Activated T-helper 1 cell treated with anti-CD3 and anti-CD28 coated beads, Interleukin-12 subunit alpha, Interleukin-12 subunit beta, Interleukin-2, Interleukin-4 antibody, amounts not matched to agents 30 ng/mL and 10 ng/mL and 1 ng/mL, durations not matched to agents 14 hours and 24 hours and 36 hours (primary cell): ENCODE measurements around the gene DPM2. TPM values are rescaled to one million over a fixed set of nuclear protein-coding genes. Genes with fewer than 3 reads are reported as not detected.

Experiments used
- DNase-seq: peaks from one replicate; pipeline ENCODE4 v3.0.0; 2021; ENCODE audit warnings: low spot score
- H3K27ac Mint-ChIP-seq: one replicate; pipeline ENCODE4 v1.8.0; 2021; ENCODE audit warnings: mild to moderate bottlenecking, mixed read lengths
- H3K27me3 Mint-ChIP-seq: one replicate; pipeline ENCODE4 v1.8.0; 2022; ENCODE audit warnings: mild to moderate bottlenecking, moderate library complexity, mixed read lengths; ENCODE audit not compliant: insufficient read depth
- H3K36me3 Mint-ChIP-seq: one replicate; pipeline ENCODE4 v1.8.0; 2021; ENCODE audit warnings: low read depth, mixed read lengths
- H3K4me1 Mint-ChIP-seq: one replicate; pipeline ENCODE4 v1.8.0; 2021; ENCODE audit warnings: low read depth, mixed read lengths
- H3K4me3 Mint-ChIP-seq: one replicate; pipeline ENCODE4 v1.8.0; 2021; ENCODE audit warnings: mild to moderate bottlenecking, moderate library complexity, mixed read lengths
- H3K9me3 Mint-ChIP-seq: one replicate; pipeline ENCODE4 v1.8.0; 2021; ENCODE audit warnings: mixed read lengths
- intact Hi-C: fragments of 100-400 bp; cut with micrococcal nuclease; formaldehyde crosslinking; loops from one replicate; pipeline ENCODE4 v1.15.1; 2024
- total RNA-seq: library from RNA; stranded (reverse); gene quantifications from 2 replicates; pipeline ENCODE4 v1.2.3, GENCODE V29; 2022

DPM2 gene
- total RNA-seq, 1 donor from 2014 or later, result 70.2 TPM

DNA sequence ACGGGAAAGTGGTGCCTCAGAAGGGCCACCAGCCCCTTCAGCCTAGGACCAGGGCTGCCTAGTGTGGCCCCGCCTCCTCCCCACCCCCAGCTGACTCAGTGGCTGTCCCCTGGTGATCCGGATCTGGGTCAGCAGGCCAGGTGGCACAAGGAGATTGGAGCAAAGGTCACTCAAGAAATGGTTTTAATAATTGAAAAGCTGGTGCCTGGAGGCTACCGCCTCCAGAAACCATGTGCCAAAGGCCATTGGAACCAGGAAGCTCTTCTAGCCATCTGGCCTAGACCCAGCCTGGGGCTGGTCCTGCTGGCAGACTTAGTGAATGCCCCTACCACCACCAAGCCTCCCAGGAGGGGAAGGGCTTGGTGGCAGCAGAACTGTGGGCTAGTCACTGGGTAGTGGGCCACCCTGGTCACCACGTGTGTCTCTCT, 22.3 kb downstream of the DPM2 start:
- Mint-ChIP-seq H3K36me3 (peaks cover 16% of the 10 kb centered on the region), H3K4me1 (peaks cover 66% of the 10 kb centered on the region), H3K27ac (peak overlapping the region; percentile 89), H3K9me3 (no peaks in the 10 kb centered on the region), H3K27me3 (no peaks in the 10 kb centered on the region), H3K4me3 (peak overlapping the region; percentile 84)
- DNase-seq, result no peak
- intact Hi-C loops, result loop anchor here (1.0 to 5.0 kb wide), 3 partner anchors 9 to 463 kb away; partner anchors contain the start of genes LRSAM1 and RPL12

- no peak for DNase-seq
- Mint-ChIP-seq H3K27me3 (no peaks in the 10 kb centered on the region), H3K4me3 (peak overlapping the region; percentile 7), H3K27ac (peak overlapping the region; percentile 29), H3K36me3 (peaks cover 18% of the 10 kb centered on the region), H3K4me1 (peaks cover 55% of the 10 kb centered on the region), H3K9me3 (no peaks in the 10 kb centered on the region)
- intact Hi-C loops, result no loop called here
Measured at GRCh38 chr9:127913682-127914081, 24.0 kb downstream of the DPM2 start.

DNA sequence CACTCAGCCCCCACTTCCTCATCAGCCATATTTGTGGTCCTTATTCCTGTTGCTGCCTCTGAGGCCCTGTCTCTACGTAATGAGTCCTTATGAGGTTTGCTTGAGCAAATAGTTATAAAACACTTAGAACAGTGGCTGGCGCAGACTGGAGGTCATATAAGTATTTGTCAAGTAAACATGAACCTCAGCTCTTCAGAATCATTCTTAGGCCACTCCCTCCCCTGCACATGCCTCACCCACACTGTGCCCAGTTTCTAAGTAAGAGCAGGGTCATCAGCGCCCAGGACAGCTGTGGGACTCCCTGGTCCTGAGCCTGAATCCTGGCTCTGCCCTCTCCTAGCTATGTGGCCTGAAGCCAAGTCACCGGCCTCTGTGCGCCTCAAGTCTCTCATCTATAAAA, 24.8 kb downstream of the DPM2 start:
- H3K4me3 Mint-ChIP-seq, result no peak overlapping the region
- peaks cover 47% of the 10 kb centered on the region for H3K4me1 Mint-ChIP-seq
- H3K36me3 Mint-ChIP-seq, result peaks cover 18% of the 10 kb centered on the region
- no peaks in the 10 kb centered on the region for H3K27me3 Mint-ChIP-seq
- no peaks in the 10 kb centered on the region for H3K9me3 Mint-ChIP-seq
- peak overlapping the region; percentile 63 for H3K27ac Mint-ChIP-seq
- no peak for DNase-seq
- intact Hi-C loops, result no loop called here

DNA sequence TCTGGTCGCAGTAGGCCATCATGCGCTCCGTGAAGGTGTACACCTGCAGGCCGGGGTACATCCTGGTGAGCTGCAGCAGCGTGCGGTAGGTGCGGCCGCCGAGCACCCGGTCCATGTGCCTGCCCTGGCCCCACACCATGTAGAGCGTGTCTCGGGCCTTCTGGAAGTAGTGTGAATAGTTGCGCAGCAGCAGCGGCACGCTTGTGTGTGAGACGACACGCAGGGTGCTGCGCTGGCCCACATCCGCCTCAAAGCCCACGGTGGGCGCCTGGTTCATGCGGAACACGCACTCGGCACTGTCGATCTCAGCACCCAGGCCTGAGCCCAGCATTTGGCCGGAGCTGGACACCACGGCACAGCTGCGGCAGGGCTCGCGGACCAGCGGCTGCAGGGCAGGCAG, 25.4 kb downstream of the DPM2 start:
- no peaks in the 10 kb centered on the region for H3K9me3 Mint-ChIP-seq
- peaks cover 18% of the 10 kb centered on the region for H3K36me3 Mint-ChIP-seq
- intact Hi-C loops, result no loop called here
- no peak overlapping the region for H3K4me3 Mint-ChIP-seq
- H3K27ac Mint-ChIP-seq, result peak overlapping the region; percentile 95
- peaks cover 41% of the 10 kb centered on the region for H3K4me1 Mint-ChIP-seq
- H3K27me3 Mint-ChIP-seq, result no peaks in the 10 kb centered on the region
- DNase-seq, result no peak

DNA sequence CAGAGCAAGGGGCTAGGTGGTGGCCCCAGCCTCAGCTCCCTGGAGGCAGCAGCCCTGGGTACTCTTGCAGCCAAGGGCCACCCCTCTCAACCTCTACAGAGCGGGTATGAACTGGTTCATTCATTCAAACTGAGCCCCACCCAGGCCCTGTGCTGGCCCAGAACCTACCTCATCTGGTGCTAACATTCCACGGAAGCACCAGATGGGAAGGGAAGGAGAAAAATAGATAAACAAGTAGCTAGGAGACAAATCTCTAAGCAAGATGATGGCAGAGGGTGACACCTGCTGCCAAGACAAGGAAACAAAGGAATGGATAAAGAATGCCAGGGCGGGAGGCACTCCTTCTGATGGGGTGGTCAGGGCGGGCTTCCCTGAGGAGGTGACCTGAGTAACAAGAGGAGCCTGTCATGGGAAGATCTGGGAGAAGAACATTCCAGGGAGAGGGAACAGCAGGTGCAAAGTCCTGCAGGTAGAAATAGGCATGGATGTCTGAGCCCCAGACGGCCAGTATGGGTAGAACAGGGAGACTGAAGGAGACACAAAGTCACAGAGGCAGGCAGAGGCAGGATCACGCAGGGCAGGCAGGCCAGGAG, 26.9 kb downstream of the DPM2 start:
- Mint-ChIP-seq H3K4me1 (peaks cover 41% of the 10 kb centered on the region), H3K9me3 (no peaks in the 10 kb centered on the region), H3K36me3 (peaks cover 18% of the 10 kb centered on the region), H3K27ac (peak overlapping the region; percentile 95), H3K27me3 (no peaks in the 10 kb centered on the region), H3K4me3 (peak overlapping the region; percentile 43)
- DNase-seq, result no peak
- intact Hi-C loops, result loop anchor here (1.0 kb wide), 1 partner anchor 7 kb away; no protein-coding TSS in a partner anchor

GRCh38 chr9:127909839-127910273, 27.8 kb downstream of the DPM2 start:
- intact Hi-C loops, result loop anchor here (10.0 kb wide), 1 partner anchor 335 kb away; no protein-coding TSS in a partner anchor
- Mint-ChIP-seq H3K27ac (no peak overlapping the region), H3K9me3 (no peaks in the 10 kb centered on the region), H3K27me3 (no peaks in the 10 kb centered on the region), H3K4me3 (no peak overlapping the region), H3K36me3 (peaks cover 16% of the 10 kb centered on the region), H3K4me1 (peaks cover 42% of the 10 kb centered on the region)
- DNase-seq, result no peak

DNA sequence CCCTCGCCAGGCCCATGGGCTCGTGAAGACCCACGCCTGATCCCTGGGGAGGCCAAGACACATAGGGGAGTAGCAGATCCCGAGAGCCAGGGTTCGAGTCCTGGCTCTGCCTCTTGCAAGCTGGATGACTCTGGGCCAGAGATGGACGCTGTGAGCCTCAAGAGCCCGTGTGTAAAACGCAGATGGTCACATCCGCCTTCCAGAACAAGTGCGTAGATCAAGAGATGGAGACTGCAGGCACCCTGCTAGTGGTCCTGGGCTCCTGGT, 29.1 kb downstream of the DPM2 start:
- Mint-ChIP-seq H3K4me1 (peaks cover 54% of the 10 kb centered on the region), H3K27me3 (no peaks in the 10 kb centered on the region), H3K27ac (no peak overlapping the region), H3K4me3 (no peak overlapping the region), H3K9me3 (no peaks in the 10 kb centered on the region), H3K36me3 (peaks cover 17% of the 10 kb centered on the region)
- DNase-seq, result no peak
- intact Hi-C loops, result loop anchor here (10.0 kb wide), 1 partner anchor 334 kb away; no protein-coding TSS in a partner anchor

DNA sequence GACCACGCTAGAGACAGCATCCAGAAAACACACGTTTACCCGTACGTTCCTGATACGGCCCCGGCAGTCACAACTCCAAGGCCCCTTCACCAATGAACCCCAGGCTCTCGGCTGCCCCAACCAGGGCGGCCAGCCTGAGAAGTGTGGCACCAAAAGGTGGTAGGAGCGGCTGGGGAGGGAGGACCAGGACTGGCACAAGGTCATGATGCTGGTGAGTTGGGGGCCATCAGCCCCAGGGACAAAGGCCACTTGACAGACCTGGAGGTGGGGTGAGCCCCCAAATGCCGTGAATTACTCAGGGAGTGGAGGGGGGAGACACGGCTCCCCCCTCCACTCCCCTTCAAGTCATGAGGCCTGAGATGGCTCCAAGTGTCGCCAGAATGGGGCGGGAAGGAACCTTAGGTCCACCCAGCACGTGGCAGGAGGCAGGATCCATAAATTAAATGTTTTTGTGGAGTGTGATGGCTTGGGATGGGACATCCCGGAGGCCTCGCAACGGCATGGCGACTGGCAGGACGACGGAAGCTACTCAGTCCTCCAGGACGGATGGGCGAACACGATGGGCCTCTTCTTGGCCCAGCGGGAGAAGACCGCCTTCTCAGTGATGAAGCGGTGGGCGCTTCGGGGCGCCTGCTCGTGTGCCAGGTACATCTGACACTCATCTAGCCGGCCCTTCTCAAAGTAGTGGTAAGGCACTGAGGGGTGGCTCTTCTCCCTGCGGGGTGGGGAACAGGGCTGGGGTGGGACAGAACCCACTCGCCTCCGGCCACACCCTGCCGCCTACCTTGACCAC, 29.6 kb downstream of the DPM2 start:
- Mint-ChIP-seq H3K9me3 (no peaks in the 10 kb centered on the region), H3K4me1 (peaks cover 58% of the 10 kb centered on the region), H3K27ac (peak overlapping the region; percentile 44), H3K4me3 (no peak overlapping the region), H3K36me3 (peaks cover 18% of the 10 kb centered on the region), H3K27me3 (no peaks in the 10 kb centered on the region)
- intact Hi-C loops, result loop anchor here (10.0 kb wide), 1 partner anchor 333 kb away; no protein-coding TSS in a partner anchor
- no peak for DNase-seq

GRCh38 chr9:127905788-127906191, 31.9 kb downstream of the DPM2 start:
- peaks cover 11% of the 10 kb centered on the region for H3K36me3 Mint-ChIP-seq
- H3K4me1 Mint-ChIP-seq, result peaks cover 51% of the 10 kb centered on the region
- H3K9me3 Mint-ChIP-seq, result no peaks in the 10 kb centered on the region
- DNase-seq, result peak; percentile 60
- peak overlapping the region; percentile 93 for H3K4me3 Mint-ChIP-seq
- H3K27ac Mint-ChIP-seq, result peak overlapping the region; percentile 100
- intact Hi-C loops, result loop anchor here (1.0 to 10.0 kb wide), 3 partner anchors 10 to 331 kb away; partner anchors contain the start of gene TOR2A
- H3K27me3 Mint-ChIP-seq, result no peaks in the 10 kb centered on the region

DNA sequence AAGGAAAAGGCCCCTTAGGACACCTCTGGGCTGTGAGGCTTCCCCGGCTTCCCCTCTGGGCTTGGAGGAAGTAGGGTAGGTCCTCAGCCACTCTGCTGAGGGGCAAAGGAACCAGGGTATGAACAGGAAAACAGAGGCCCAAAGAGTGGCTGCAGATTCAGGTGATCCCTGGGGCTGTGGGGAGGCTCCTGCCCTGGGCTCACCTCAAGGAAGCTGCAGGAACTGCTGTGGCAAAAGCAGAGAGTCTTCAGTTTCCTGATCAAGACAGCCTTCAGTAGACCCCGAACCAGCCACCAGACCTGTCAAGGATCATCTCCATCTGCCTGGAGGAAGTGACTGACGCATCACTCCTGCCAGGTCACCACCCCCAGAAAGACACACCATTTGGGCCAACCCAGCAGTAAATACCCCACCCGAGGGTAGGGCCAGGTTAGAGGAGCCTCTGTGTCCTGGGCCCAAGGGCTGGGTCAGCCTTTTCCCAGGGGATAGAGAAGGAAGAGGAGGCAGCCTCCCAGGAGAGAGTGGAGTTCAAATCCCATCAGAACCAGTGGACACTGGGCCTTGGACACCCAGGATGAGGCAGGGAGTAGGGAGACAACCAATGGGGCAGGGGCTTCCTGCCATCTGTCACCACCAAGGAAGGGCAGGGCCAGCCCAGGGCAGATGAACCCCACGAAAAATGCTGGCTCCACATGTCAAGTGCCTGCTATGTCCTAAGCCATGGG, 32.5 kb downstream of the DPM2 start:
- peak overlapping the region; percentile 93 for H3K4me3 Mint-ChIP-seq
- H3K27me3 Mint-ChIP-seq, result no peaks in the 10 kb centered on the region
- peak; percentile 42 for DNase-seq
- peaks cover 47% of the 10 kb centered on the region for H3K4me1 Mint-ChIP-seq
- peaks cover 9% of the 10 kb centered on the region for H3K36me3 Mint-ChIP-seq
- no peaks in the 10 kb centered on the region for H3K9me3 Mint-ChIP-seq
- intact Hi-C loops, result loop anchor here (10.0 kb wide), 1 partner anchor 330 kb away; no protein-coding TSS in a partner anchor
- peak overlapping the region; percentile 100 for H3K27ac Mint-ChIP-seq

- Mint-ChIP-seq H3K4me3 (peak overlapping the region; percentile 93), H3K27ac (peak overlapping the region; percentile 100), H3K27me3 (no peaks in the 10 kb centered on the region), H3K9me3 (no peaks in the 10 kb centered on the region), H3K36me3 (peaks cover 7% of the 10 kb centered on the region), H3K4me1 (peaks cover 47% of the 10 kb centered on the region)
- intact Hi-C loops, result loop anchor here (10.0 kb wide), 1 partner anchor 330 kb away; no protein-coding TSS in a partner anchor
- no peak for DNase-seq
Measured at GRCh38 chr9:127904561-127905003, 33.1 kb downstream of the DPM2 start.

- Mint-ChIP-seq H3K4me3 (peak overlapping the region; percentile 93), H3K4me1 (peaks cover 47% of the 10 kb centered on the region)
- DNase-seq, result peak; percentile 83
Measured at GRCh38 chr9:127903557-127904475, 33.8 kb downstream of the DPM2 start.

More at GRCh38 chr9:127903557-127904475, 33.8 kb downstream of the DPM2 start:
- Mint-ChIP-seq H3K9me3 (no peaks in the 10 kb centered on the region), H3K27me3 (no peaks in the 10 kb centered on the region), H3K36me3 (peaks cover 7% of the 10 kb centered on the region), H3K27ac (peak overlapping the region; percentile 100)
- intact Hi-C loops, result loop anchor here (1.0 to 10.0 kb wide), 4 partner anchors 7 to 329 kb away; partner anchors contain the start of genes CDK9 and ST6GALNAC4
